Measurements from ENCODE around the gene OSBP2. TPM values are rescaled to one million over a fixed set of nuclear protein-coding genes. Genes with fewer than 3 reads are reported as not detected.

Gene OSBP2
- total RNA-seq, 4 donors from 2014 or later = 3.3 to 7.7 (median 4.6) TPM; not detected in 1

DNA sequence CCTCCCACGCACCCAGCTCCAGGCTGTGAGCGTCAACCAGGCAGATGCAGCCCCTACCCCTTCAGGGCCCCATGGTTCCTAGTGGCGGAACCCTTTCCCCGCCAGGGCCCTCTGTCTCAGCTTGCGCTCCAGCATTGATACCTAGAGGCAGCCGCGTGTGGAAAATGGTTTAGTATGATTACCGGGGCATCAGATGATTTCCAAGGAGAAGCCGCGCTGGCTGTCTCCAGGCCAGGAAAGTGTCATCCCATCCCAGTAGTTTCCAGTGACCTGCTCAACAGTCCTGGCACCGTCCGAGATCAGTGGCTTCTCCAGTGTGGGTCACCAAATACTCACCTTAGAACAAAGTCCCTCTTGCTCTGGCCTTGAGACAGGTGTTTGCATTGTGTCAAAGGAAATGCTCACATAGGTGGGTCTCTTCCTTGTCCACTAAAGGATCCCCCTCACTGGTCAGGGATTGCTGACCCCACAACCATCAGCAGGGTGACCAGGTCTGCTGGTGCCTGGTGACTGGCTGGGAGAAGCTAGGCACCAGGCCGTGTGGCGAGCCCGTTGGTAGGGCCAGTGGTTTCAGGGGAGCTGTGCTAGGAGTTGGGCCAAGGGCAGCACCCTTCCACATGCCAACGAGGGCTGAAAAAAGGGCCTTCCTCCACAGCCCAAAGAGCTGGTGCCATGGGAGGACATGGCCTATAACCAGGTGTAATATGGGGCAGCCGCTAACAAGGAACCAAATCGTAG lies 164.5 kb downstream of the OSBP2 start:
- H3K36me3 ChIP-seq = no peaks in the 10 kb centered on the region
- no peaks in the 10 kb centered on the region for H3K9me3 ChIP-seq
- no peaks in the 10 kb centered on the region for H3K27me3 ChIP-seq
- H3K4me1 ChIP-seq = no peaks in the 10 kb centered on the region
- H3K27ac ChIP-seq = no peak overlapping the region
- DNase-seq = no peak
- TF ChIP-seq, protein P1, sequence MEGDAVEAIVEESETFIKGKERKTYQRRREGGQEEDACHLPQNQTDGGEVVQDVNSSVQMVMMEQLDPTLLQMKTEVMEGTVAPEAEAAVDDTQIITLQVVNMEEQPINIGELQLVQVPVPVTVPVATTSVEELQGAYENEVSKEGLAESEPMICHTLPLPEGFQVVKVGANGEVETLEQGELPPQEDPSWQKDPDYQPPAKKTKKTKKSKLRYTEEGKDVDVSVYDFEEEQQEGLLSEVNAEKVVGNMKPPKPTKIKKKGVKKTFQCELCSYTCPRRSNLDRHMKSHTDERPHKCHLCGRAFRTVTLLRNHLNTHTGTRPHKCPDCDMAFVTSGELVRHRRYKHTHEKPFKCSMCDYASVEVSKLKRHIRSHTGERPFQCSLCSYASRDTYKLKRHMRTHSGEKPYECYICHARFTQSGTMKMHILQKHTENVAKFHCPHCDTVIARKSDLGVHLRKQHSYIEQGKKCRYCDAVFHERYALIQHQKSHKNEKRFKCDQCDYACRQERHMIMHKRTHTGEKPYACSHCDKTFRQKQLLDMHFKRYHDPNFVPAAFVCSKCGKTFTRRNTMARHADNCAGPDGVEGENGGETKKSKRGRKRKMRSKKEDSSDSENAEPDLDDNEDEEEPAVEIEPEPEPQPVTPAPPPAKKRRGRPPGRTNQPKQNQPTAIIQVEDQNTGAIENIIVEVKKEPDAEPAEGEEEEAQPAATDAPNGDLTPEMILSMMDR (IDR thresholded peaks at IDR 0.05) = no peak
- no peak for TF ChIP-seq POLR2A (IDR thresholded peaks at IDR 0.05)
- intact Hi-C loops (cut with DNase I; ENCODE audit: low total_unique reads) = no loop called here
- H3K4me3 ChIP-seq = no peak overlapping the region

DNA sequence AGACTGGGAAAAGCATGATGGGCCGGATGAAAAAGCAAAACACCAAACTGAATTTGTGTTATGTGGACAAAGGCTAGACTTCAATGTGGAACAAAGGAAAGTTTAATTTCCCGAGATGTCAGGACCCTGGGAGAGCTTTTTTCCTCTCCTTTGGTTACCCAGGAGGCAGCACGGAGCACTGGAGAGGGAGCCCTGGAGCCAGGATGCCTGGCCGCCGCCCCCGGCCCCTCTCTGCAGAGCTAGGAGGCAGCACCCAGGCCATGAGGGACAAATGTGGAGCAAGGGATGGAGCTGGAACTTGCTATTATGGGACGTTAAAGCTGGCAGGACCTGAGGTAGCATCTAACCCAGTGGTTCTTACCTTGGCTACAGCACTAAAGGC lies 165.0 kb downstream of the OSBP2 start:
- no peak for TF ChIP-seq POLR2A (IDR thresholded peaks at IDR 0.05)
- TF ChIP-seq, protein P1 (IDR thresholded peaks at IDR 0.05) = no peak
- Histone ChIP-seq H3K27ac (no peak overlapping the region), H3K4me3 (no peak overlapping the region), H3K36me3 (no peaks in the 10 kb centered on the region), H3K4me1 (no peaks in the 10 kb centered on the region), H3K9me3 (no peaks in the 10 kb centered on the region), H3K27me3 (no peaks in the 10 kb centered on the region)
- no peak for DNase-seq
- intact Hi-C loops (cut with DNase I; ENCODE audit: low total_unique reads) = no loop called here

DNA sequence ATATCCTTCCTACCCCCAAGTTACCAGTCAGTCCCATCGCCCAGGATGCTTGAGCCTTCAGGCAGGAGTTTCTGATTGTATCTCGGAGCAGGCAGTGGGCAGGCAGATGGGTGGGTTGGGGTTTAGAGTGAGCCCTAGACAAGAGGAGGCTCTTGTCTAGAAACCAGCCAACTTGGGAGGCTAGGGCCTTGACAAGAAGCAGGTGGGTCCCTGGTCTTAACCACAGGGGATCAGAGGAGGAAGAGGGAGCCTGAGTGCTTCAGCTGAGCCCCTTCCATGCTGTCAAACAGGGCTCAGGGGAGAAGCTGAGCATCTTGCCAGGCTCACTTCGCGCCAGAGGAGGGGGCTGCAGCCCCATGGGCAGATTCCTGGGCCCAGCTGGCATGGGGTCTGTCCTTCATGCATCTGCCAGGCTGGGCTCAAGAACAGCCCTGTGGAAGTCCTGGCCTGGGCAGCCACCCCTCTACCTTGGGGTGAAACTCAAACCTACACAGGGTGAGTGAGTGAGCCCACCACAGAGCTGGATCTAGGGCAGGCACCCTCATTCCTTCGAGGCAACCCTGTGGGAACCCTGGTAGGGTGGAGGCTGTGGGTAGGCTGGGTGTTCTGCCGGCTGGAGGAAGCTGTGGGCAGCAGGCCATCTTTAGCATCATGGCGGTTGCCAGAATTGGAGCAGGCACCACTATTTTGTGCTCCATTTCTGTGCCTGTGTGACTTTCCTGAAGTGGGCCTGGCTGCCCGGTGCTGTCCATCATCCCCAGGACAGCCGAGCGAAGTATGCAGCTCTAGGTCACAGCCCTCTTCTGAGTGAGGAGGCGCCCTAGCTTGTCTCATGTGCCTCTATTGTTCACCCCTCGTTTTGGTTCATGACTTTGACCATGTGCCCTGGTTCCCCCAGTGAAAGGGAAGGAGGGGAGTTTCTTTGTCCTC lies 165.8 kb downstream of the OSBP2 start:
- DNase-seq = no peak
- Histone ChIP-seq H3K9me3 (no peaks in the 10 kb centered on the region), H3K36me3 (no peaks in the 10 kb centered on the region), H3K27ac (no peak overlapping the region), H3K27me3 (no peaks in the 10 kb centered on the region), H3K4me3 (no peak overlapping the region), H3K4me1 (no peaks in the 10 kb centered on the region)
- intact Hi-C loops (cut with DNase I; ENCODE audit: low total_unique reads) = no loop called here
- no peak for TF ChIP-seq POLR2A (IDR thresholded peaks at IDR 0.05)
- TF ChIP-seq, protein P1 (IDR thresholded peaks at IDR 0.05) = no peak

DNA sequence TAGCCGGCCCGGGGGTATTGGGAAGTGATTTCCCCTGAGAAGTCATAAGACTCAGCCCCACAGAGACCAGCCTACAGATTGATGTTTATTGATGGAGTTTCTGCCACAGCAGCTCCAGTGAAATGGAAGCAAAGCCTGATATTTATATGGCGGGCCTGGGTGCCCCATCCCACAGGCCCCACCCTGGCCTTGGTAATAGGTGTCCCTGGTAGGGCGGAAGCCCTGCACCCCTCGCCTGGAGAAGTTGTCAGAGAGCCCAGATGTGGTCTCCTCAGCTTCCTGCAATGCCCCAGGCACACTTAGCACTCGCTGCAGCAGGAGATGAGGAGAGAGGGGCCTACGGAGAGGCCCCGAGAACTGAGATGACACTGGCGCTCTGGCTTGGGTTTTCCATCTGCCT lies 166.5 kb downstream of the OSBP2 start:
- Histone ChIP-seq H3K27me3 (no peaks in the 10 kb centered on the region), H3K27ac (no peak overlapping the region), H3K4me1 (no peaks in the 10 kb centered on the region), H3K9me3 (no peaks in the 10 kb centered on the region), H3K36me3 (no peaks in the 10 kb centered on the region), H3K4me3 (no peak overlapping the region)
- no peak for TF ChIP-seq POLR2A (IDR thresholded peaks at IDR 0.05)
- TF ChIP-seq, protein P1 (IDR thresholded peaks at IDR 0.05) = no peak
- DNase-seq = no peak
- intact Hi-C loops (cut with DNase I; ENCODE audit: low total_unique reads) = no loop called here
